GM12875 (cell line): ENCODE data around the gene TENT4A.
"Not testable (repeated sequence)": the region's sequence is repeated elsewhere in the genome, so short reads cannot be mapped to it uniquely, and the experiment has no call there.

Source experiments
- H3K4me3 ChIP-seq: one replicate; pipeline ENCODE4 v1.5.1; 2011; ENCODE audit warnings: low read depth, low read length, control low read depth
- CTCF ChIP-seq: IDR thresholded peaks from 2 replicates; pipeline ENCODE4 v1.5.1; 2011; ENCODE audit warnings: low read depth, mild to moderate bottlenecking, control low read depth, inconsistent platforms, low read length, moderate library complexity, borderline replicate concordance; ENCODE audit not compliant: insufficient read depth

The TENT4A gene

DNA sequence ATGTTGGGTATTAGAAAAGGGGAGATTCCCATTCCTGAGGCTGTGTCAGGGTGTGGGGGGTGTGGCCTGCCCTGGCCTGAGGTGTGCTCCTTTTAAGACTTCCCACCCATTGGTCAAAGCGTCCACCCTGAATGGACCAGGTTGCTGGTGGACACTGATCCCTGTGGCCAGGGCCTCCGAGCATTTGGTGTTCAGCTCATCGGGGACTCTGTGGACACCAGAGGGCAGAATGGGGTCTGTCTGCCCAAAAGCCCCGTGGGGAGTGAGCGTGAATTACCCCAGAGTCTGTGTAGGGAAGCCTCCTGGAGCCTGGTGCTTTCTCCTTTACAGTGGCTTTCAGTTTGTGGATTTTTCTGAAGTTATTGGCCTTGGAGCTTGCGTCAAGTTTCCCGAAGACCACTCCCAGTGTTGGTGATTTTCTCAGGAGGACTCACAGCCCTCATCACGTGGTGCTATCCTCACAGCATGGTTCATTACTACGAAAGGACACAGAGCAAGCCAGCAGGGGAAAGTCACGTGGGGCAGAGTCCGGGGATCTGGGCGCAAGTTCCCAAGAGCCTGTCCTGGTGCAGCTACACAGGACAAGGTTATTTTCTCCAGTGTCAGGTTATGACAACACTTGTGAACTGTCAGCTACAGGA, 55.5 kb downstream of the TENT4A start:
- TF ChIP-seq CTCF: no peak
- no peak overlapping the region for H3K4me3 ChIP-seq

DNA sequence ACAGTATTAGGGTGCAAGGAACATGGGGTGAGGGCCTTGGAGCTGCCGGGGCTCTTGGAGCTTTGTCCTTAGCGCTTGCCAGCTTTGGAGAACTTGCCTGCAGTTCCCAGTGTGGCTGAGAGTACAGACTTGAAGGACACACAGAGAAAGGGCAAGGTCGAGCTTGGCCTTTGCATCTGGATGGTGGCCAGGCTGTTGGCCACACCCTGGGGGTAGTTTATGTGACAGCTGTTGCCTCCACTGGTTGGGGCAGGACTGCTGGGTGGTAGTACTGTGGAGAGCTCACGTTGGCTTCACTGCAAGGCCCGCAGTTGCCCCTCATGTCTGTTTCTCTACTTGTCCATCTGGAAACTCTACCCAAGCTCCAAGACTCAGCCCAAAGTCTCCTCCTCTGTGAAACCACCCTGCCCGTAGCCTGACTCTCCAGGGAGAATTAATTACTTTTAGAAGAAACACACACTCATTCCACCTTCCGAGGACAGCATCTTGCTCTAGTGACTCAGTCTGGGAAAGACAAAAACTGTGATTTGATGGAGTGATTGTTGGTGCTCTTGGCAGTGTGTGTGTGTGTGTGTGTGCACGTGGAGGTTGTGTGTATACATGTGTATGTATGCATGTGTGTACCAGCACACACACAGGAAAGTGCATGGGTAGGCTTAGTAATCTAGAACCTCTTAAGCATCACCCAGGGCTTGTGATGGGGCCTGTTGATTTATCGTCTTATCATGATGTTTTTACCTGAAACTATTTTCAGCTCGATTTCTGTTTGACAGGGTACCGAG, 57.8 kb downstream of the TENT4A start:
- no peak for TF ChIP-seq CTCF
- H3K4me3 ChIP-seq: no peak overlapping the region

DNA sequence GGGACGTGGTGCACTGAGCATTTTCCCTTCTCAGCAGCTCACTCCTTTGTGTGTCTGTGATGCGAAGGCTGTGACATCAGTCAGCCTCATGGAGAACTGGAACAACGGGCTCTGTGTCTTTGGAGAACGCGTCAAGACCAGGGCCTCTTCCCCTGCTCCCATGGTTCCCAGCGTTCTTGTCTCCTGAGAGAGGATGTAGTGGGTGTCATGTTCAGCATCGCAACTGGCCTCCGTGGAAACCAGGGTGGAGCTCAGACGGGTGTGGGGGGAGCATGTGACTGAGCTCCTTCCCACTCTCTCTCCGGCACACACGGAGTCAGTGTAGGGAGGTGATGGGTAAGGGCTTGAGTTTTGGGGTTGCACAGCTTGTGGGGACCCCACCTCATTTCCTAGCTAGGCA, 59.7 kb downstream of the TENT4A start:
- H3K4me3 ChIP-seq: no peak overlapping the region
- no peak for TF ChIP-seq CTCF

DNA sequence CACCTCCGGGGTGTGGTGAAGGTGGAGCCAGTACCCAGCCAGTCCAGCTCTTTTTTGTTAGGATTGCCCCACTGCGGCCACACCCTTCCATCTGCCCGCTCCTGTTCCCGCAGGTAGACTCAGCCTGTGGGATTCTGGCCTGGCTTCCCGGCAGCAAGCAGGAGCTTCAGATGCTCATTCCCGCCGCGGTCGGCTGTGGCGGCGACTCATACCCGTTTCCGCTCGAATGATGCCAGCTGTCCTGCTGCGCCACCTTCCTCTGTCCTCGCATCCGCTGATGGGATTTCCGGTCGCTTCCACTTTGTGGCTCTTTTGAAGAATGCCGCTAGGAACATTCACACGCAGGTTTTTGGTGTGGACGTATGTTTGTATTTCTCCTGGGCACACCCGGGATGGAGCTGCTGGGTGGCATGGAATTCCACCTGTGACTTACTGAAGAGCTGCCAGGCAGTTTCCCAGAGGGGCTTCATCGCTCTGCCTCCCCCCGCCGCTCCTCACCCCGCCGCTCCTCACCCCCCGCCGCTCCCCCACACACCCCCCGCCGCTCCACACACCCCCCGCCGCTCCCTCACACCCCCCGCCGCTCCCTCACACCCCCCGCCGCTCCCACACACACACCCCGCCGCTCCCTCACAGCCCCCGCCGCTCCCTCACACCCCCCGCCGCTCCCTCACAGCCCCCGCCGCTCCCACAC, 60.3 kb downstream of the TENT4A start:
- no peak for TF ChIP-seq CTCF
- no peak overlapping the region for H3K4me3 ChIP-seq

GRCh38 chr5:6774207-6774606, 61.0 kb downstream of the TENT4A start:
- H3K4me3 ChIP-seq: not testable (repeated sequence)

DNA sequence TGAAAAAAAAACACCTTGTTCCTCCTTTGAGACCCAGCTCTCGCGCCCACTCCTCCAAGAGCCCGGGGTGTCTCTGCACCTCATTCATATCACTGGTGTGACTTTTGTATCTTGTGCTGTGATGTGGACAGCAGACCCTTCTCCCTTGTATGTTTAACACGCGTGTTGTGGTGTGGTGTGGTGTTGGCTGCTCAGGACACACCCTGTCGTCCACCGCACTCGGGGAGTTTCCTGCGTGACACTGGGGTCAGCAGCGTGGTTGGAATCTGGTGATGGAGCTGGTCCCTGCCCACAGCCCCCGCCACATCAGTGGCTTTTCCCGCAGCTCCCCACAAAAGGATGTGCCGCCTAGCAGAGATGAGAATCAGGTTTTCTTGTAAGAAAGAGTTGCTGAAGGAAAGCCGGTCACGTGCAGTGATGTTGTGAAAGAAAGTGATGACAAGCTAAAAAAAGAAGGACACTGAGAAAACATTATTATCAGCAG, 61.5 kb downstream of the TENT4A start:
- no peak overlapping the region for H3K4me3 ChIP-seq
- no peak for TF ChIP-seq CTCF

DNA sequence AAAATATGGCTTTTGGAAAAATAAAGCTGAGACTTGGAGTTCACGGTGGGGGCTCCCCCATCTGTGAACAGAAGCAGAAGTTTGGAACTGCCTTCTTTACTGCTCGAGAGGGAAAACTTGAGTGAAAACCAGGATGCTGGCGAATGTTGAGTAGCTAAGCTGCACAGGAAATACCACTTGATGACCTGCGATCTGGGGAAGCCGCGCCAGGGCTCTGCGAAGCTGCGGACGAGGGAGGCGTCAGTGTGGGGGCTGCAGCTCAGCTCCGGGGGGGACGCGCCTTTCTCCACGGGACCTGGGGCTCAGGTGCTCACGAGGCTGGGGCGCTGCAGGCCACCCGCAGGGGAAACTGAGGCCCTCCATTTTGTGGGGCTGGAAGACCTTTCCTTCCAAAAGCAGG, 62.3 kb downstream of the TENT4A start:
- H3K4me3 ChIP-seq: no peak overlapping the region
- no peak for TF ChIP-seq CTCF
